ENCODE data around the gene PNLIPRP2.

PNLIPRP2 gene

GRCh38 chr10:116657863-116658551 lies 37.3 kb downstream of the PNLIPRP2 start:
- no peak for DNase-seq

DNA sequence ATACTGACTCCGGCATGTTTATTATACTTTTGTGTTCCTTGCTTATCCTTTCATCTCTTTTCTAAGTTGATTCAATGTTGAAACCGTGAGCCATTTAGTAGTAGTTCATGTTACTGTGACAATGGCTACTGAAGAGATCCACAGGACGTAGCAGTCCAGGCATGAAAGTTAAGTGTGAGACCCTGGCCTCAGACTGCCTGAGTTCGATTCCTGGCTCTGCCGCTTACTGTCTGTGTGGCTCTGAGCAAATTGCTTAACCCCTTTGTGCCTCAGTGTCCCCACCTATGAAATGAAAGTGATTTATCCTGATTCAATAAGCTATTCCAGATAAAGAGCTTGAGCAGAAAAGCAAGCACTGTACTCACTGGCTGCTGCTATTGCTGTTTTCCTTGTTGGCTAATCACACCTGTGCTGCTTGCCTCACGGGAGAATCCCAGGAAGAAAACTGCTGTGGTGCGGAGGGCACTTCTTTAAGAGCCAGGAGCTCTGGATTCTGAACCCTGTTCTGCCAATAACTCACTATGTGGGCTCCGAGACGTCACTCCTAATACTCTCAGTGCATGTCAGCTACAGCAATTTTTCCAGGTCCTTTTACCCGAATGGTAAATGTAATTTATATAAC lies 38.4 kb downstream of the PNLIPRP2 start:
- DNase-seq = no peak

GRCh38 chr10:116660860-116661259 lies 40.1 kb downstream of the PNLIPRP2 start:
- no peak for DNase-seq

DNA sequence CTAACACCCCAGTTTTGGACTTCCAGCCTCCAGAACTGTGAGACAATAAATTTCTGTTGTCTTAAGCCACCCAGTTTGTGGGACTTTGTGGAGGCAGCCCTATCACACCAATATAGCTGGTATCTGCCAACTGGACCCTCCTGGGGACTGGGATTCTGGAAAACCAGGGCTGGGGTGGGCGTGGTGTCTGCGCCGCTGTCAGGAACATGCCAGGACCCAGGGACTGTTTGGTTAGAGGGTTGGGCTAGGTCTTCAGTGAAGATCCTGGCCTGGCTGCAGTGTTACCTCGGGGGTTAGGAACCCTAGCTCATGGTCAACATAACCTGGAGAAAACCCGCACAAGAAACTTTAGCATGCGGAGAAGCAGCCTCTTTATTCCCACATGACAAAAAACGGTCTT lies 42.6 kb downstream of the PNLIPRP2 start:
- DNase-seq = no peak

DNA sequence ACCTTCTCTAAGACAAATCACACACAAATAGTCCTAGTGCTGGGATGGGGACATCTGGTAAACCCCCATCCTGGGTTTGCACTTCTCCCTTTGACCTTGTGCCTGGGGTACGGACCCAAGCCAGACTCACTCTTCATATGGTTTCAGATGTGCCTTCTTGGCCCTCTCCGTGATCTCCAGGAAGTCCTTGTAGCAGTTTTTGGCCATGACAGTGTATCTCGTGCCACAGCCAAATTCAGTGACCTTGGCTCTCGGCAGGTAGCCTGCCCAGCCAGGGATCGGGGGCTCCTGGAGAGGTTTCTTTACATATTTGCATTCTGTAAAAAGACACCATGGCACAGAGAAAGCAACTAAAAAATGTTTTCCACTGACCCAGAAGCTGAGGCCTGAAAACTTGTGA lies 43.9 kb downstream of the PNLIPRP2 start:
- DNase-seq = no peak

DNA sequence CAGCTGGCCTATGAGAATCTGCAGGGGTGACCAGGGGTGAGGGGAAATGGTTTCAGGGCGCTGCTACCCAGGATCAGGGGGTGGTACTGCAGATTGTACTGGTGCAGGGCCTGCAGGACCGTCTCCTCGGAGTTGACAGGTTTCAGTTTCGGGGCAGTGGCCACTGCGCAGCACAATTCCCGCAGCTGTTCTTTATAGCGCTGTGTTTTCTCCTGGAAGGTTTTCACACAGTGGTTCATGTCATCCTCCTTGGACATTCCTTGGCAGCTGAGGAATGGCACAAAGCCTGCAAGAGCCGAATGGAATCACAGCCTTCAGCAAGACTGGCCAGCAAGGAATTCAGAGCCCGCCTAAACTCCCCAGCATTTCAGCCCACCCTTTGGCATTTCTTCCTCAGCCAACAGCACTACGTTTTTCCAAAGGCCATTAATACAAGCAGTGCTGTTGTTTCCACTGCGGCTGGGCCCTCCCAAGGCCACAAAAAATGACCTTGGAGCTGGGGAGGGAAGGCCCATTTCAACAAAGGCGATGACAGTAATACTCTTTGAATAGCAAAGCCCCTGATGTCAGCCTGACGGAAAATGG lies 44.9 kb downstream of the PNLIPRP2 start:
- no peak for DNase-seq

DNA sequence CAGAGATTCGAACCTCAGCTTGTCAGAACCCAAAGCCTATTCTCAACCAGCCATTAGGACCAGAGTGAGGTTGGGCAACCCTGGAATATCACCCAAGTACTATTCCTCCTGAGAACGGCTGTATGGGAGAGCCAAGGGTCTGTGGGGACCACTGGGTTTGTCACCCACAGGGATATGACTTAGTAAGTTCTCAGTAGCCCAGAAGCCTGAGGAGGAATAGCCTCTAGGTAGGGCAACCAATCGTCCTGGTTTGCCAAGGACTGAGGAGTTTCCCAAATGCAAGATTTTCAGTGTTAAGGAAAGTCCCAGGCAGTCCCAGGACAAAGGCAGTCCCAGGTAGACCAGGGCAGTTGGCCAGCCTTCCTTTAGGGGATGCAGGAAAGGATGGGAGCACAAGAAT lies 46.7 kb downstream of the PNLIPRP2 start:
- no peak for DNase-seq

- DNase-seq = no peak
Measured at GRCh38 chr10:116668018-116668417, 47.3 kb downstream of the PNLIPRP2 start.

DNA sequence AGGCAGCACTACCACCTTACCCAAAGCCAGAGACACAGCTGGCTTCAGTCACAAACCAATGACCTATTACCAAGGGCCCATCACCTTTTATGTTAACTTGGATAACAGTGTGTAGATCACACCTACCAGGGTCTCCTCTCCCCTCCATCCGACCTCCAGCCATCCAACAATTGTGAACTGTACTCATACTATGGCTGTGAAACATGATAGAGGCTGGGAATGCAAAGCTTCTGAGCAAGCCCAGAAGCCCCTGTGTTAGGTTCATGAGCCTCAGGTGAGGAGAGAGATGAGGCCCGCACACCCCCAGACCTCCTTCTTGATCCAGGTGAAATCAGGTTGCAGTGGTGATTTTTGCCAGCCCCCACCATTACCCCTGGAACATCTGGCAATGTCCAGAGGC lies 47.7 kb downstream of the PNLIPRP2 start:
- DNase-seq = no peak

DNA sequence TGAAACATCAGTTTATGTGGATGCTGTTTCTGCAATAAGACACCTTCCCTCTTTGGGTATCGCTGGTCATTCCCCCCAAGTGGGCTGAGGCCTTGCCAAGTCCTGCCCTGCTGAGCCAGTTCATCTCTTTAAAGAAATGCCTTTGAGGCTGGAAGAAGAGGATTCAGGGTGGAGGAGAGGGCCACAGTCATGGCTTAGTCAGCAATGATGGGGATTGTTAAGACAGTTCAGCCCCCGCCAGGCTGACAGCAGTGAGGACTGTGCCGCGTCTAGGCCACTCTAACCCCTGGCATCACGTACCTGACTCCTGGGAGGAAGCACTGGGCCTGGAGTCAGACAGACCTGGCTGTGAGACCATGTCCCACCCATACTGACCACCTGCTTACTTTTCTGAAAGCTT lies 48.3 kb downstream of the PNLIPRP2 start:
- DNase-seq = no peak

DNA sequence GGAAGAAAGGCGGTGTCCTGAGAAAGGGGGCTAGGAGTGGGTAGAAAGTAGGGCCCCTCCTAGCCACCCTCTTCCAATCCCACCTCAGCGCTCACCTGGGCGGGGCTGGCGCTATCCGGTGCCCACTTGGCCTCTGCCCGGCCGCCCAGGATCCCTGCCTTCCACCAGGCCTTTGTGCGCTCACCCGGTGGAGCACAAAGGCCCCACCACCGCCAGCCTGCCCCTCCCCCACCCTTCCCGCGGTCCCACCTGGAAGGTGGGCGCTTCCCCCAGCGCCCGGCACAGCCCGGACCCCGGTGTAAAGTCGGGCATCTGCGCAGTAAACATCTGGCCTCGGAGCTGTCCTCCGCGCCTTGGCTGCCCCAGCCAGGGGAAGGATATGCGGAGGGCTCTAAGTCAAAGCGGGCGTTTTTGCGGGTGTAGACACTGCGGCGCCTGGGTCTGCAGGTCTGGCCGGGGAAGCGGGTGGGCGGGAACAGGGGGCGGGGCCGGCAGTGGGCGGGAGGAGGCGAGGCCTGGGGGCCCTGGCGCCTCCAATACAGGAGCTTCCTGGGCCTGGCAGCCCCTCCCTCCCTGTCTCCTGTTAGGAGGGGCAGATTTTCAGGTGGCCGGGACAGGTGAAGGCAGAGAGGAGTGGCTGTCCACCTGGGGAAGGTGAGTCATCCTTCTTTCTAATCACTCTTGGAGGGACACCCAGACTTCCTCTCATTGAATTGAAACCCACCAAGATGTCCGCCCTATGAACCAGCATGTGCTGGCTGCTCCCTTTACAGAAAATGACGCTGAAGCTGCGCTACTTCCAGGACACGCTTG lies 49.3 kb downstream of the PNLIPRP2 start:
- DNase-seq = no peak

GRCh38 chr10:116670706-116671105 lies 50.0 kb downstream of the PNLIPRP2 start:
- DNase-seq = no peak

- no peak for DNase-seq
Measured at GRCh38 chr10:116671274-116671926, 50.6 kb downstream of the PNLIPRP2 start.

- DNase-seq = no peak
Measured at GRCh38 chr10:116672891-116673290, 52.1 kb downstream of the PNLIPRP2 start.

DNA sequence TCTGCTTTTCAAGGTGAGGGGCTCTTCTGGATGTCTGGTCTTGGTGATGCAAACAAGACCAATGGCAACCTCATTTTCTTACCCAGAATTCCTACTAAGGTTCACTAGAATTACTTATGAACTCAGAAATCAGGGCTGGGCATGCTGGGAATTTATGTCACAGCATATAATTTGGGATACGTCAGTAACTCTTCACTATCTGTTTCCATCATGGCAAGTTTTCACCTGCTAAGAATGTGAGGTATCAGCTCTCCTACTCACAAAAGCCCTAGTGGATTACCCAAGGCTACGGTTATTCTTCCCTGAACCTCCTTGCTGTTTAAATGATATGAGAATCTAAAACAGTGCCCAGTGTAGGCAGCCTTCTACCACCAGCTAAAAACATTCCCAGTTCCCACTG lies 53.1 kb downstream of the PNLIPRP2 start:
- DNase-seq = no peak

DNA sequence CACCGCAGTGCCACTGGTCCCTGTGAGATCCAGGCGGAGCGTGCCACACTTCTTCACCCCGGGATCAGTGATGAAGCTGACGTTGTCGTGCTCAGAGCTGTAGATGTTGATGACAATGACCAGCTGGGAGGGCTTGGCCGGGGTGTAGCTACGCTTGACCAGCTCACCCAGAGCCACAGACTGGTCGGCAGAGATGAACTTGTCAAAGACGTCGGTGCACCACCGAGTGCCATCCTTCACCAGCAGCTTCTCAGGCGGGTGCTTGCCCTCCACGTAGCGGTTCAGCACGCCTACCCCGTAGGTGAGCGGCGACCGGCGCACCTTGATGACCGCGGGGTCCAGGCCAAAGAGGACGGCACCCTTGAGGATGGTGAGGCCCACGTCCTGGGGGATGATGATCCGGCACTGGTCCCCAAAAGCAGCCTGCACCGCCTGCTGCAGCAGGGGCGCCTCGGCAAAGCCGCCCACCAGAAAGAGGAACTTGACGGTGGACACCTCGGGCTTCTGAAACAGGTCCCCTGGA lies 54.2 kb downstream of the PNLIPRP2 start:
- DNase-seq = no peak

GRCh38 chr10:116676118-116676517 lies 55.4 kb downstream of the PNLIPRP2 start:
- DNase-seq = no peak

- DNase-seq = no peak
Measured at GRCh38 chr10:116676633-116677032, 55.9 kb downstream of the PNLIPRP2 start.

GRCh38 chr10:116679351-116679750 lies 58.6 kb downstream of the PNLIPRP2 start:
- no peak for DNase-seq

- no peak for DNase-seq
Measured at GRCh38 chr10:116683166-116683565, 62.4 kb downstream of the PNLIPRP2 start.

GRCh38 chr10:116683821-116684220 lies 63.1 kb downstream of the PNLIPRP2 start:
- no peak for DNase-seq

- DNase-seq = no peak
Measured at GRCh38 chr10:116684781-116685180, 64.0 kb downstream of the PNLIPRP2 start.

DNA sequence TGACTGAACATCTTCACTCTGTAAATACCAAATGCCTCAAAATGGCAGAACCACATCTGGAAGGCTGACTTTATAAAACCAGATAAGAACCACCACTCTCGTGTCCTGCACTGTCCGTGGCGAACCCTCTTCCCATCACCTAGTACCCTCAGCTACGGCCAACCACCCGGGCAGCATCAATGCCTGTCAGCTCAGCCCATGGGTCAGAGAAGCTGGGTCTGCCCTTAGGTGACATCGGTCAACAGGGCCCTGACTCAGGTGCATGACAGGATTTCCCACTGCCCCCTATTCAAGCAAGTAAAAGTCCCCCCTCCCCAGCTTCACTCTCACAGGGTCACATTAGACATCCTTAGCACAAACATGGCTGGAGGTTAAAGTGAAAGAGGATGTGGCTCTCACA lies 65.1 kb downstream of the PNLIPRP2 start:
- DNase-seq = no peak

Measured in NCI-H2029 (cell line).